H9 (cell line): ENCODE data around the gene HCN2. TPM values are rescaled to one million over a fixed set of nuclear protein-coding genes. Genes with fewer than 3 reads are reported as not detected.

Experiments used
- DNase-seq: peaks from one replicate; pipeline ENCODE4 v3.0.0-alpha.2; 2017
- H2AFZ ChIP-seq: one replicate; pipeline ENCODE4 v1.6.1; 2013; ENCODE audit warnings: mild to moderate bottlenecking, low read length, control low read depth, moderate library complexity
- H2AK5ac ChIP-seq: 2 replicates; pipeline ENCODE4 v1.6.1; 2013; ENCODE audit warnings: low read length, control low read depth, mixed read lengths; ENCODE audit not compliant: insufficient read length
- H2BK120ac ChIP-seq: one replicate; pipeline ENCODE4 v1.6.1; 2013; ENCODE audit warnings: low read depth, mild to moderate bottlenecking, low read length, control low read depth, inconsistent platforms; ENCODE audit not compliant: poor library complexity, severe bottlenecking
- H2BK12ac ChIP-seq: 2 replicates; pipeline ENCODE4 v1.6.1; 2013; ENCODE audit warnings: low read length, control low read depth, mixed read lengths, low read depth; ENCODE audit not compliant: insufficient read length
- H2BK15ac ChIP-seq: 2 replicates; pipeline ENCODE4 v1.6.1; 2013; ENCODE audit warnings: low read depth, low read length, control low read depth
- H2BK20ac ChIP-seq: one replicate; pipeline ENCODE4 v1.6.1; 2013; ENCODE audit warnings: low read depth, mild to moderate bottlenecking, low read length, control low read depth, inconsistent platforms; ENCODE audit not compliant: poor library complexity, severe bottlenecking
- H2BK5ac ChIP-seq: 2 replicates; pipeline ENCODE4 v1.6.1; 2013; ENCODE audit warnings: low read length, control low read depth, mixed read lengths; ENCODE audit not compliant: insufficient read length
- H3K14ac ChIP-seq: 2 replicates; pipeline ENCODE4 v1.6.1; 2013; ENCODE audit warnings: low read length, control low read depth; ENCODE audit not compliant: insufficient read depth
- H3K18ac ChIP-seq: 2 replicates; pipeline ENCODE4 v1.6.1; 2013; ENCODE audit warnings: low read depth, mild to moderate bottlenecking, mixed read lengths, low read length, control low read depth; ENCODE audit not compliant: insufficient read length
- H3K23ac ChIP-seq: 2 replicates; pipeline ENCODE4 v1.6.1; 2013; ENCODE audit warnings: low read length, control low read depth, mixed read lengths, low read depth; ENCODE audit not compliant: insufficient read length
- H3K23me2 ChIP-seq: 2 replicates; pipeline ENCODE4 v1.6.1; 2013; ENCODE audit warnings: low read depth, mild to moderate bottlenecking, mixed read lengths, low read length, control low read depth; ENCODE audit not compliant: insufficient read length, poor library complexity, severe bottlenecking
- H3K27ac ChIP-seq: 2 replicates; pipeline ENCODE4 v1.5.1; 2013; ENCODE audit warnings: low read length, control low read depth, mixed read lengths, low read depth; ENCODE audit not compliant: insufficient read length
- H3K27me3 ChIP-seq: 2 replicates; pipeline ENCODE4 v1.6.1; 2013; ENCODE audit warnings: low read length, control low read depth, inconsistent platforms; ENCODE audit not compliant: insufficient read depth
- H3K4ac ChIP-seq: 2 replicates; pipeline ENCODE4 v1.6.1; 2013; ENCODE audit warnings: low read depth, mild to moderate bottlenecking, control low read depth, inconsistent platforms, low read length, moderate library complexity
- H3K4me1 ChIP-seq: 2 replicates; pipeline ENCODE4 v1.6.1; 2013; ENCODE audit warnings: low read length, control low read depth, inconsistent platforms; ENCODE audit not compliant: insufficient read depth
- H3K4me2 ChIP-seq: 2 replicates; pipeline ENCODE4 v1.6.1; 2013; ENCODE audit warnings: low read length, control low read depth, mixed read lengths; ENCODE audit not compliant: insufficient read length, insufficient read depth
- H3K56ac ChIP-seq: 2 replicates; pipeline ENCODE4 v1.6.1; 2013; ENCODE audit warnings: low read depth, mild to moderate bottlenecking, mixed read lengths, low read length, control low read depth; ENCODE audit not compliant: insufficient read length
- H3K79me1 ChIP-seq: 2 replicates; pipeline ENCODE4 v1.6.1; 2013; ENCODE audit warnings: low read depth, mild to moderate bottlenecking, moderate library complexity, low read length, control low read depth, inconsistent platforms; ENCODE audit not compliant: insufficient read depth, poor library complexity, severe bottlenecking
- H3K79me2 ChIP-seq: 2 replicates; pipeline ENCODE4 v1.6.1; 2013; ENCODE audit warnings: low read length, control low read depth, inconsistent platforms; ENCODE audit not compliant: insufficient read depth
- H3K9ac ChIP-seq: 2 replicates; pipeline ENCODE4 v1.6.1; 2013; ENCODE audit warnings: low read length, control low read depth, mixed read lengths; ENCODE audit not compliant: insufficient read length; ENCODE audit errors: extremely low read depth
- H3K9me3 ChIP-seq: one replicate; pipeline ENCODE4 v1.6.1; 2013; ENCODE audit warnings: low read depth, low read length, inconsistent platforms; ENCODE audit not compliant: control insufficient read depth
- H3T11ph ChIP-seq: one replicate; pipeline ENCODE4 v1.6.1; 2013; ENCODE audit warnings: mild to moderate bottlenecking, low read length, control low read depth, inconsistent platforms
- H4K20me1 ChIP-seq: one replicate; pipeline ENCODE4 v1.6.1; 2013; ENCODE audit not compliant: control insufficient read depth, insufficient read length, insufficient read depth
- H4K5ac ChIP-seq: 2 replicates; pipeline ENCODE4 v1.6.1; 2013; ENCODE audit warnings: low read depth, mild to moderate bottlenecking, mixed read lengths, low read length, control low read depth; ENCODE audit not compliant: insufficient read length
- H4K8ac ChIP-seq: replicated peaks from 2 replicates; pipeline ENCODE4 v1.6.1; 2013; ENCODE audit warnings: low read length, control low read depth, mixed read lengths, low read depth; ENCODE audit not compliant: insufficient read length
- H4K91ac ChIP-seq: 2 replicates; pipeline ENCODE4 v1.6.1; 2013; ENCODE audit warnings: low read depth, mild to moderate bottlenecking, moderate library complexity, mixed read lengths, low read length, control low read depth; ENCODE audit not compliant: insufficient read length
- H3K27ac Mint-ChIP-seq, 3 experiments: 2 replicates in 2 of 3; 3 replicates in 1 of 3; pipeline ENCODE4 v1.8.0; 2020 to 2021; ENCODE audit warnings: mixed read lengths in 3 of 3, mild to moderate bottlenecking in 1 of 3, moderate library complexity in 1 of 3
- H3K27me3 Mint-ChIP-seq: 2 replicates; pipeline ENCODE4 v1.8.0; 2021; ENCODE audit warnings: low read depth, mild to moderate bottlenecking, moderate library complexity, mixed read lengths
- H3K36me3 Mint-ChIP-seq, 3 experiments: 2 replicates in 2 of 3; 3 replicates in 1 of 3; pipeline ENCODE4 v1.8.0; 2020 to 2021; ENCODE audit warnings: low read depth in 3 of 3, mixed read lengths in 3 of 3; ENCODE audit not compliant: insufficient read depth in 1 of 3
- H3K4me1 Mint-ChIP-seq, 2 experiments: 2 replicates each; pipeline ENCODE4 v1.8.0; 2020; ENCODE audit warnings: mixed read lengths in 2 of 2
- H3K4me3 Mint-ChIP-seq, 2 experiments: 2 replicates in 1 of 2; 3 replicates in 1 of 2; pipeline ENCODE4 v1.8.0; 2020 to 2021; ENCODE audit warnings: mild to moderate bottlenecking in 2 of 2, mixed read lengths in 2 of 2, moderate library complexity in 1 of 2
- H3K9me3 Mint-ChIP-seq, 2 experiments: 2 replicates in 1 of 2; 3 replicates in 1 of 2; pipeline ENCODE4 v1.8.0; 2020; ENCODE audit warnings: mild to moderate bottlenecking in 2 of 2, mixed read lengths in 2 of 2, moderate library complexity in 1 of 2
- CTCF ChIP-seq: fragments of 200-600 bp; sonication (generic); conservative IDR thresholded peaks from 3 replicates; pipeline ENCODE4 v1.8.0; 2021; ENCODE audit warnings: antibody characterized with exemption, mild to moderate bottlenecking
- WGBS: extraction: QIAGEN DNeasy Blood & Tissue Kit; methylation state at CpG from one replicate; pipeline ENCODE4 v1.1.7; 2013; ENCODE audit warnings: missing lambda C conversion rate, low lambda C conversion rate, mixed read lengths; ENCODE audit not compliant: insufficient read length; ENCODE audit errors: extremely low coverage; 5-methylcytosine and 5-hydroxymethylcytosine counted together
- total RNA-seq: library from RNA; stranded (reverse); gene quantifications from 2 replicates; pipeline ENCODE4 v1.2.1, GENCODE V29; 2021

HCN2 gene
- total RNA-seq, 1 experiment from 2014 or later: 3.7 TPM

GRCh38 chr19:653425-653824 lies 63.7 kb downstream of the HCN2 start:
- Mint-ChIP-seq H3K27ac (peak overlapping the region in 2 of 3 experiments; percentile 34 to 55; a peak in 1 of 7 replicates), H3K9me3 (no peaks in the 10 kb centered on the region; a peak in 2 of 5 replicates), H3K27me3 (no peaks in the 10 kb centered on the region), H3K36me3 (peaks cover 7 to 26% (median 22%) of the 10 kb centered on the region in 3 experiments; a peak in 6 of 7 replicates), H3K4me1 (no peaks in the 10 kb centered on the region), H3K4me3 (no peak overlapping the region)
- Histone ChIP-seq H3K79me2 (peaks cover 43% of the 10 kb centered on the region), H3K27me3 (no peaks in the 10 kb centered on the region), H3K79me1 (peaks cover 13% of the 10 kb centered on the region), H2AFZ (no peak overlapping the region), H3K56ac (no peak overlapping the region), H2BK12ac (no peak overlapping the region), H3K4me2 (no peak overlapping the region), H3K23ac (no peak overlapping the region), H3K27ac (no peak overlapping the region), H2AK5ac (no peak overlapping the region), H3T11ph (no peak overlapping the region), H2BK15ac (no peak overlapping the region), H3K9ac (no peak overlapping the region), H4K91ac (no peak overlapping the region), H4K5ac (no peak overlapping the region), H2BK120ac (no peak overlapping the region), H3K14ac (no peak overlapping the region; the same call in 1 of the 2 replicates), H2BK20ac (no peak overlapping the region), H4K8ac (no peak overlapping the region), H4K20me1 (peaks cover 9% of the 10 kb centered on the region), H2BK5ac (no peak overlapping the region), H3K4ac (no peak overlapping the region), H3K23me2 (no peaks in the 10 kb centered on the region), H3K9me3 (no peaks in the 10 kb centered on the region), H3K4me1 (no peaks in the 10 kb centered on the region), H3K18ac (no peak overlapping the region)
- DNase-seq: no peak
- no peak for TF ChIP-seq CTCF
- no CpG with 5 or more reads among the region's 17 CpGs for WGBS
